ENCODE measurements around the gene UBE3B. TPM values are rescaled to one million over a fixed set of nuclear protein-coding genes. Genes with fewer than 3 reads are reported as not detected.

UBE3B gene
- total RNA-seq, 2 donors from 2014 or later: 32.0 to 39.8 TPM

DNA sequence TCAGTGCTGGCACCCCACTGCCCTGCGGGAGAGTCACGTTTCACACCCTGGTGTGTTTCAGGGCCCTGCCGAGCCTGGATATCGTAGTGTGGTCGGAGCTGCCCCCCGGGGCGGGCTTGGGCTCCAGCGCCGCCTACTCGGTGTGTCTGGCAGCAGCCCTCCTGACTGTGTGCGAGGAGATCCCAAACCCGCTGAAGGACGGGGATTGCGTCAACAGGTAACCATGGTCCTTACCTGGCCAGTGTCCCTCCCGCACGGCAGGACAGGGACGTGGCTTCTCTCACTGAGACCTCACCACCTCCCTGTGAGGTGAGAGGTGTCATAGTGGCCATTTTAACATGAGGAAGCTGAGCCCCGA is 103.9 kb downstream of the UBE3B start:
- Histone ChIP-seq H3K4me1 (ENCODE audit: control insufficient read depth, insufficient read depth, low read length) (no peaks in the 10 kb centered on the region), H3K9me3 (ENCODE audit: control insufficient read depth, low read length) (no peaks in the 10 kb centered on the region), H3K9ac (ENCODE audit: extremely low read depth, low read length, poor library complexity, severe bottlenecking) (no peak overlapping the region), H3K4me3 (ENCODE audit: low read length) (no peak overlapping the region), H3K36me3 (ENCODE audit: control insufficient read depth, insufficient read depth, low read length) (peaks cover 44% of the 10 kb centered on the region), H3K27me3 (ENCODE audit: control insufficient read depth, insufficient read depth, low read length, poor library complexity, severe bottlenecking) (no peaks in the 10 kb centered on the region), H3K27ac (ENCODE audit: low read depth, low read length) (no peak overlapping the region)
- H3K4me3 Mint-ChIP-seq: no peak overlapping the region
- H3K9me3 Mint-ChIP-seq: no peaks in the 10 kb centered on the region
- WGBS, 2 experiments (ENCODE audit: insufficient coverage in 1 of 2, insufficient read length in 1 of 2): 92 to 94% methylated on average over 12 to 18 of the region's 18 CpGs
- H3K27me3 Mint-ChIP-seq (ENCODE audit: insufficient read depth): no peaks in the 10 kb centered on the region
- H3K27ac Mint-ChIP-seq: no peak overlapping the region
- DNase-seq: no peak
- no peak for TF ChIP-seq CTCF (conservative IDR thresholded peaks at IDR 0.05)
- peaks cover 54% of the 10 kb centered on the region for H3K36me3 Mint-ChIP-seq (ENCODE audit: low read depth)
- no peaks in the 10 kb centered on the region for H3K4me1 Mint-ChIP-seq

GRCh38 chr12:109581856-109582255 is 104.4 kb downstream of the UBE3B start:
- H3K4me1 ChIP-seq (ENCODE audit: control insufficient read depth, insufficient read depth, low read length): no peaks in the 10 kb centered on the region
- no peak for TF ChIP-seq CTCF (conservative IDR thresholded peaks at IDR 0.05)
- H3K9ac ChIP-seq (ENCODE audit: extremely low read depth, low read length, poor library complexity, severe bottlenecking): no peak overlapping the region
- no peaks in the 10 kb centered on the region for H3K9me3 ChIP-seq (ENCODE audit: control insufficient read depth, low read length)
- H3K36me3 ChIP-seq (ENCODE audit: control insufficient read depth, insufficient read depth, low read length): peaks cover 42% of the 10 kb centered on the region
- DNase-seq: no peak
- H3K27me3 Mint-ChIP-seq (ENCODE audit: insufficient read depth): no peaks in the 10 kb centered on the region
- no peaks in the 10 kb centered on the region for H3K27me3 ChIP-seq (ENCODE audit: control insufficient read depth, insufficient read depth, low read length, poor library complexity, severe bottlenecking)
- H3K36me3 Mint-ChIP-seq (ENCODE audit: low read depth): peaks cover 57% of the 10 kb centered on the region
- H3K4me3 Mint-ChIP-seq: no peak overlapping the region
- H3K27ac ChIP-seq (ENCODE audit: low read depth, low read length): no peak overlapping the region
- no peaks in the 10 kb centered on the region for H3K9me3 Mint-ChIP-seq
- H3K27ac Mint-ChIP-seq: no peak overlapping the region
- 86 to 91% methylated on average over 6 to 8 of the region's 8 CpGs for WGBS, 2 experiments (ENCODE audit: insufficient coverage in 1 of 2, insufficient read length in 1 of 2)
- no peak overlapping the region for H3K4me3 ChIP-seq (ENCODE audit: low read length)
- H3K4me1 Mint-ChIP-seq: no peaks in the 10 kb centered on the region

- WGBS, 2 experiments (ENCODE audit: insufficient coverage in 1 of 2, insufficient read length in 1 of 2): 80 to 92% methylated on average over 1 to 3 of the region's 5 CpGs
- Histone ChIP-seq H3K9ac (ENCODE audit: extremely low read depth, low read length, poor library complexity, severe bottlenecking) (no peak overlapping the region), H3K27ac (ENCODE audit: low read depth, low read length) (no peak overlapping the region), H3K4me3 (ENCODE audit: low read length) (no peak overlapping the region), H3K36me3 (ENCODE audit: control insufficient read depth, insufficient read depth, low read length) (peaks cover 39% of the 10 kb centered on the region), H3K9me3 (ENCODE audit: control insufficient read depth, low read length) (no peaks in the 10 kb centered on the region), H3K27me3 (ENCODE audit: control insufficient read depth, insufficient read depth, low read length, poor library complexity, severe bottlenecking) (no peaks in the 10 kb centered on the region), H3K4me1 (ENCODE audit: control insufficient read depth, insufficient read depth, low read length) (no peaks in the 10 kb centered on the region)
- Mint-ChIP-seq H3K27me3 (ENCODE audit: insufficient read depth) (no peaks in the 10 kb centered on the region), H3K27ac (no peak overlapping the region), H3K36me3 (ENCODE audit: low read depth) (peaks cover 55% of the 10 kb centered on the region), H3K9me3 (no peaks in the 10 kb centered on the region), H3K4me1 (no peaks in the 10 kb centered on the region), H3K4me3 (no peak overlapping the region)
- peak; percentile 52 for TF ChIP-seq CTCF (conservative IDR thresholded peaks at IDR 0.05)
- DNase-seq: peak; percentile 82
Measured at GRCh38 chr12:109582636-109583035, 105.2 kb downstream of the UBE3B start.
